Stomach (tissue), 4 donors: Measurements from ENCODE around the gene GNAT2.

Experiments
- POLR2A ChIP-seq, 4 donors: fragments of 450-650 bp; IDR thresholded peaks; one replicate each; pipeline ENCODE4 v1.6.1; 2016; ENCODE audit warnings: antibody characterized with exemption in 4 of 4, control low read depth in 2 of 4, mild to moderate bottlenecking in 1 of 4, moderate library complexity in 1 of 4
- TF ChIP-seq, protein P1 (sequence below), 7 experiments: fragments of 450-650 bp in 4 of 7; fragments of 200-600 bp in 3 of 7; sonication (generic) in 3 of 7; IDR thresholded peaks; one replicate each; pipeline ENCODE4 v1.5.1; 2016 to 2019; ENCODE audit warnings: antibody characterized with exemption in 7 of 7, control low read depth in 2 of 7, mild to moderate bottlenecking in 1 of 7

DNA sequence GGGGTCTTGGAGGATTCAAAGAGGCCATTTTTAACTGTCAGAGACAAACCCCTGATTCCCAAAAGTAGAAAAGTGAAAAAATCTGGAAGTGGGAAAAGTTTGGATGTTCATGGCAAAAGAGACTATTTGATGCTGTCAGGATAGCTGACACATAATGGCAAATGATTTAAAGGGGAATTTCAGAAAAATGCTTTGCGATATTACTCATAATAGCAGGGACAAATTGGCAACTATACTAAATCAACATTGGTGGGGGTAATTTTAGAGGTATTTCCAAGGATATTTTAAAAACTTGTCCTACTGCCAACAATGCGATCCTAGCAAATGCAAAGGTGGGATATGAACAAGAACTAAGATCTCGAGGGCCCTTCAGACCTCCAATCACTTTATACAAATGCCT, 31.2 kb upstream of the GNAT2 start:
- TF ChIP-seq, protein P1, sequence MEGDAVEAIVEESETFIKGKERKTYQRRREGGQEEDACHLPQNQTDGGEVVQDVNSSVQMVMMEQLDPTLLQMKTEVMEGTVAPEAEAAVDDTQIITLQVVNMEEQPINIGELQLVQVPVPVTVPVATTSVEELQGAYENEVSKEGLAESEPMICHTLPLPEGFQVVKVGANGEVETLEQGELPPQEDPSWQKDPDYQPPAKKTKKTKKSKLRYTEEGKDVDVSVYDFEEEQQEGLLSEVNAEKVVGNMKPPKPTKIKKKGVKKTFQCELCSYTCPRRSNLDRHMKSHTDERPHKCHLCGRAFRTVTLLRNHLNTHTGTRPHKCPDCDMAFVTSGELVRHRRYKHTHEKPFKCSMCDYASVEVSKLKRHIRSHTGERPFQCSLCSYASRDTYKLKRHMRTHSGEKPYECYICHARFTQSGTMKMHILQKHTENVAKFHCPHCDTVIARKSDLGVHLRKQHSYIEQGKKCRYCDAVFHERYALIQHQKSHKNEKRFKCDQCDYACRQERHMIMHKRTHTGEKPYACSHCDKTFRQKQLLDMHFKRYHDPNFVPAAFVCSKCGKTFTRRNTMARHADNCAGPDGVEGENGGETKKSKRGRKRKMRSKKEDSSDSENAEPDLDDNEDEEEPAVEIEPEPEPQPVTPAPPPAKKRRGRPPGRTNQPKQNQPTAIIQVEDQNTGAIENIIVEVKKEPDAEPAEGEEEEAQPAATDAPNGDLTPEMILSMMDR (IDR thresholded peaks at IDR 0.05), result no peak
- TF ChIP-seq POLR2A (IDR thresholded peaks at IDR 0.05), result no peak
